GM12875 (cell line): ENCODE measurements around the gene GSTA2.

Source experiments
- H3K4me3 ChIP-seq: one replicate; pipeline ENCODE4 v1.5.1; 2011; ENCODE audit warnings: low read depth, low read length, control low read depth
- TF ChIP-seq, protein P1 (sequence below): IDR thresholded peaks from 2 replicates; pipeline ENCODE4 v1.5.1; 2011; ENCODE audit warnings: low read depth, mild to moderate bottlenecking, control low read depth, inconsistent platforms, low read length, moderate library complexity, borderline replicate concordance; ENCODE audit not compliant: insufficient read depth

Gene GSTA2

GRCh38 chr6:52745764-52746201, 17.5 kb downstream of the GSTA2 start:
- TF ChIP-seq, protein P1, sequence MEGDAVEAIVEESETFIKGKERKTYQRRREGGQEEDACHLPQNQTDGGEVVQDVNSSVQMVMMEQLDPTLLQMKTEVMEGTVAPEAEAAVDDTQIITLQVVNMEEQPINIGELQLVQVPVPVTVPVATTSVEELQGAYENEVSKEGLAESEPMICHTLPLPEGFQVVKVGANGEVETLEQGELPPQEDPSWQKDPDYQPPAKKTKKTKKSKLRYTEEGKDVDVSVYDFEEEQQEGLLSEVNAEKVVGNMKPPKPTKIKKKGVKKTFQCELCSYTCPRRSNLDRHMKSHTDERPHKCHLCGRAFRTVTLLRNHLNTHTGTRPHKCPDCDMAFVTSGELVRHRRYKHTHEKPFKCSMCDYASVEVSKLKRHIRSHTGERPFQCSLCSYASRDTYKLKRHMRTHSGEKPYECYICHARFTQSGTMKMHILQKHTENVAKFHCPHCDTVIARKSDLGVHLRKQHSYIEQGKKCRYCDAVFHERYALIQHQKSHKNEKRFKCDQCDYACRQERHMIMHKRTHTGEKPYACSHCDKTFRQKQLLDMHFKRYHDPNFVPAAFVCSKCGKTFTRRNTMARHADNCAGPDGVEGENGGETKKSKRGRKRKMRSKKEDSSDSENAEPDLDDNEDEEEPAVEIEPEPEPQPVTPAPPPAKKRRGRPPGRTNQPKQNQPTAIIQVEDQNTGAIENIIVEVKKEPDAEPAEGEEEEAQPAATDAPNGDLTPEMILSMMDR = no peak
- H3K4me3 ChIP-seq = no peak overlapping the region

- H3K4me3 ChIP-seq = no peak overlapping the region
- TF ChIP-seq, protein P1 = no peak
These were observed 21.4 kb downstream of the GSTA2 start for GRCh38 chr6:52741872-52742271.

- TF ChIP-seq, protein P1 = no peak
- H3K4me3 ChIP-seq = no peak overlapping the region
These were observed 23.6 kb downstream of the GSTA2 start for GRCh38 chr6:52739627-52740026.

- H3K4me3 ChIP-seq = no peak overlapping the region
- TF ChIP-seq, protein P1 = no peak
These were observed 24.1 kb downstream of the GSTA2 start for GRCh38 chr6:52739134-52739533.

GRCh38 chr6:52736145-52736544, 27.1 kb downstream of the GSTA2 start:
- H3K4me3 ChIP-seq = no peak overlapping the region
- TF ChIP-seq, protein P1 = no peak

DNA sequence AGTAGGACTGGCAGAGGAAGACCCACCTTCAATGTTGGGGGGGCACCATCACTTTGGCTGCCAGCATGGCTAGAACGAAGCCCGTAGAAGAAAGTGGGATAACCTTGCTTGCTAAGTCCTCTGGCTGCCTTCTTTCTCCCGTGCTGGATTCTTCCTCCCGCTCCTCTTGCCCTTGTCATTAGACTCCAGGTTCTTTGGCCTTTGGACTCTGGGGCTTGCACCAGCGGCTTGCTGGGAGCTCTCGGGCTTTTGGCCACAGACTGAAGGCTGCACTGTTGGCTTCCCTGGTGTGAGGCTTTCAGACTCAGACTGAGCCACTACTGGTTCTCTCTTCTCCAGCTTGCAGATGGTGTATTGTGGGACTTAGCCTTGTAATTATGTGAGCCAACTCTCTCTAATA, 28.2 kb downstream of the GSTA2 start:
- H3K4me3 ChIP-seq = no peak overlapping the region
- TF ChIP-seq, protein P1 = no peak

GRCh38 chr6:52734072-52734471, 29.2 kb downstream of the GSTA2 start:
- H3K4me3 ChIP-seq = no peak overlapping the region
- TF ChIP-seq, protein P1 = no peak
